B cell (primary cell): ENCODE measurements around the gene CEP89.

Source experiments
- CTCF ChIP-seq: fragments of 200-600 bp; IDR thresholded peaks from one replicate; pipeline ENCODE4 v1.8.0; 2022; ENCODE audit warnings: antibody characterized with exemption, mild to moderate bottlenecking
- EZH2 ChIP-seq: IDR thresholded peaks from 2 replicates; pipeline ENCODE4 v1.6.1; 2012; ENCODE audit warnings: borderline replicate concordance, low read depth, mild to moderate bottlenecking, moderate library complexity, low read length; ENCODE audit not compliant: insufficient read depth, poor library complexity, severe bottlenecking

- TF ChIP-seq EZH2 (no peak), CTCF (no peak)
Measured at GRCh38 chr19:32896516-32897214, 75.1 kb downstream of the CEP89 start.
